ENCODE data around the gene DMRTA1. TPM values are rescaled to one million over a fixed set of nuclear protein-coding genes. Genes with fewer than 3 reads are reported as not detected.

Gene DMRTA1
- total and polyA plus RNA-seq, 2 donors (not counting 3 experiments of a cell fraction or from before 2014, with no cell fraction given): 0.19 to 2.1 TPM

DNA sequence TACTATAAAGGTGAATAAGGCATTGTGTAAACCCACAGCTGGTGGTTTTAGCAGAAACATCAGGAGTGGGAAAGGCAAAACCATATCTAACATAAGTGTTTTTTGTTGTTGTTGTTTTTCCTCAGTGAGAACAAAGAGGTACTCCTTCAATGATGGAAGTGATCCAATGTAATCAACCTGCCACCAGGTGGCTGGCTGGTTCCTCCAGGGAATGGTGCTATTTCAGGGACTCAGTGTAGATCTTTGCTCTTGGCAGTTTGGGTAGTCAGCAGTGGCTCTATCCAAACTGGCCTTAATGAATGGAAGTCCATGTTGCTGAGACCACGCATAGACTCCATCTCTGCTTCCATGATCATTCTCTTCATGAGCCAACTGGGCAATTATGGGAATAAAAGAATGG, 10.8 kb downstream of the DMRTA1 start:
- CTCF ChIA-PET: interaction anchor here (3.0 kb wide), 1 partner anchor 150 kb away, joined by 13 read pairs; no protein-coding TSS in a partner anchor
- no peak overlapping the region for H3K27ac ChIP-seq (ENCODE audit: insufficient read depth, low read depth, low read length)
- intact Hi-C loops (cut with micrococcal nuclease) (no loop called here), dilution Hi-C loops (cut with MboI; ENCODE audit: extremely low pct_ligation_motif_present, low sequenced_read_pairs) (no loop called here)
- H3K27me3 ChIP-seq (ENCODE audit: control insufficient read depth in 2 of 2, insufficient read depth in 2 of 2, low read length in 2 of 2): peaks cover 0 to 2% of the 10 kb centered on the region in 2 experiments
- no peaks in the 10 kb centered on the region for H3K79me2 ChIP-seq (ENCODE audit: control insufficient read depth, insufficient read depth, low read length)
- no peaks in the 10 kb centered on the region for H3K9me1 ChIP-seq (replicated peaks; ENCODE audit: control insufficient read depth, extremely low read depth, insufficient read depth, low read length)
- H3K4me1 ChIP-seq (ENCODE audit: control insufficient read depth, extremely low read depth, insufficient read depth, low read length): no peaks in the 10 kb centered on the region
- H4K20me1 ChIP-seq (replicated peaks; ENCODE audit: control insufficient read depth, extremely low read depth, insufficient read depth, low read length): no peaks in the 10 kb centered on the region
- POLR2A ChIA-PET: no interaction called here
- no peak overlapping the region for H2AFZ ChIP-seq (ENCODE audit: low read depth, low read length)
- no peak overlapping the region for H3K9ac ChIP-seq (replicated peaks; ENCODE audit: extremely low read depth, insufficient read depth, low read length)
- DNase-seq (ENCODE audit: low read depth, low spot score): no peak
- FAIRE-seq: no peak
- no peak overlapping the region for H3K4me3 ChIP-seq (replicated peaks in 1 of 3; ENCODE audit: insufficient read depth in 1 of 3, low read depth in 1 of 3, low read length in 3 of 3)
- H3K4me2 ChIP-seq (ENCODE audit: insufficient read depth, low read length): no peak overlapping the region
- BruUV-seq (replicated peaks): no TSS peak
- no peaks in the 10 kb centered on the region for H3K36me3 ChIP-seq (ENCODE audit: control insufficient read depth in 2 of 2, extremely low read depth in 1 of 2, insufficient read depth in 2 of 2, low read length in 2 of 2)
- TF ChIP-seq POLR2AphosphoS5 (IDR thresholded peaks at IDR 0.05; ENCODE audit: insufficient read depth, low read depth, low read length) (no peak), GATA2 (IDR thresholded peaks at IDR 0.05; ENCODE audit: insufficient read depth, insufficient read length, low read depth, low read length) (no peak)
- TF ChIP-seq, protein P1, sequence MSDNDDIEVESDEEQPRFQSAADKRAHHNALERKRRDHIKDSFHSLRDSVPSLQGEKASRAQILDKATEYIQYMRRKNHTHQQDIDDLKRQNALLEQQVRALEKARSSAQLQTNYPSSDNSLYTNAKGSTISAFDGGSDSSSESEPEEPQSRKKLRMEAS (IDR thresholded peaks at IDR 0.05; ENCODE audit: insufficient read depth, insufficient read length): no peak
- H3K9me3 ChIP-seq (replicated peaks; ENCODE audit: control insufficient read depth, insufficient read depth, low read length): no peaks in the 10 kb centered on the region

DNA sequence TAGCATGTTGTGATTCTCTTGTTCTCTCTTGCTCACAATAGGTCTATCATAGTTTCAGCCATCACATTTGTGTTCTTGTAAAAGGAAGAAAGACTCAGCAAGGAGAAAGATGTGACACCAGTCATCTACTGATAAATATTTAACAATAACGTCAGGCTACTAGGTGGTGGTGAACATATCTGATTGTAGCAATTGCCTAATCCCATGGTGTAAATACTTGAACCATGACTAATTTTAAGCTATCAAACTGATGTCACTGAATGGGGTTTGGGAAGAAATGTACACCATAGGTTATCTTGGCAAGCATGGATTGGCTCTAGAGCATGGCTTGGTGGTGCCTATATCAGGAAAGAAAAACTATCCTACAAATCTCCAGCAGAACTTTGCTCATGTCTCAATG, 16.6 kb downstream of the DMRTA1 start:
- POLR2A ChIA-PET: no interaction called here
- no TSS peak for BruUV-seq (replicated peaks)
- Histone ChIP-seq H3K79me2 (ENCODE audit: control insufficient read depth, insufficient read depth, low read length) (no peaks in the 10 kb centered on the region), H3K36me3 (ENCODE audit: control insufficient read depth in 2 of 2, extremely low read depth in 1 of 2, insufficient read depth in 2 of 2, low read length in 2 of 2) (no peaks in the 10 kb centered on the region), H3K27ac (ENCODE audit: insufficient read depth, low read depth, low read length) (no peak overlapping the region), H2AFZ (ENCODE audit: low read depth, low read length) (no peak overlapping the region), H3K4me1 (ENCODE audit: control insufficient read depth, extremely low read depth, insufficient read depth, low read length) (no peaks in the 10 kb centered on the region), H3K27me3 (ENCODE audit: control insufficient read depth in 2 of 2, insufficient read depth in 2 of 2, low read length in 2 of 2) (peaks cover 0 to 9% of the 10 kb centered on the region in 2 experiments), H3K9me1 (replicated peaks; ENCODE audit: control insufficient read depth, extremely low read depth, insufficient read depth, low read length) (no peaks in the 10 kb centered on the region), H3K4me3 (replicated peaks in 1 of 3; ENCODE audit: insufficient read depth in 1 of 3, low read depth in 1 of 3, low read length in 3 of 3) (no peak overlapping the region), H3K9me3 (replicated peaks; ENCODE audit: control insufficient read depth, insufficient read depth, low read length) (no peaks in the 10 kb centered on the region), H4K20me1 (replicated peaks; ENCODE audit: control insufficient read depth, extremely low read depth, insufficient read depth, low read length) (no peaks in the 10 kb centered on the region), H3K4me2 (ENCODE audit: insufficient read depth, low read length) (no peak overlapping the region), H3K9ac (replicated peaks; ENCODE audit: extremely low read depth, insufficient read depth, low read length) (no peak overlapping the region)
- DNase-seq (ENCODE audit: low read depth, low spot score) (no peak), FAIRE-seq (no peak)
- intact Hi-C loops (cut with micrococcal nuclease): no loop called here
- CTCF ChIA-PET: interaction anchor here (1.5 to 2.9 kb wide), 3 partner anchors 11 to 649 kb away, joined by 4 to 17 read pairs (median 8); no protein-coding TSS in a partner anchor
- TF ChIP-seq POLR2AphosphoS5 (IDR thresholded peaks at IDR 0.05; ENCODE audit: insufficient read depth, low read depth, low read length) (no peak), MYC (IDR thresholded peaks at IDR 0.05; ENCODE audit: low read depth, low read length) (no peak), FOS (IDR thresholded peaks at IDR 0.05; ENCODE audit: borderline replicate concordance, insufficient read depth, low read length) (no peak), POLR2A (IDR thresholded peaks at IDR 0.05; ENCODE audit: low read depth, low read length) (no peak), GATA2 (IDR thresholded peaks at IDR 0.05; ENCODE audit: insufficient read depth, insufficient read length, low read depth, low read length) (no peak), EZH2 (IDR thresholded peaks at IDR 0.05; ENCODE audit: borderline replicate concordance, low read depth, low read length, severe bottlenecking) (no peak)
- TF ChIP-seq, protein P1 (IDR thresholded peaks at IDR 0.05; ENCODE audit: insufficient read depth, insufficient read length): no peak
- dilution Hi-C loops (cut with MboI; ENCODE audit: extremely low pct_ligation_motif_present, low sequenced_read_pairs): no loop called here

All from endothelial cell of umbilical vein (primary cell).